ENCODE data around the gene SPDYE18.
"Not testable (repeated sequence)": the region's sequence is repeated elsewhere in the genome, so short reads cannot be mapped to it uniquely, and the experiment has no call there.

Gene SPDYE18, protein sequence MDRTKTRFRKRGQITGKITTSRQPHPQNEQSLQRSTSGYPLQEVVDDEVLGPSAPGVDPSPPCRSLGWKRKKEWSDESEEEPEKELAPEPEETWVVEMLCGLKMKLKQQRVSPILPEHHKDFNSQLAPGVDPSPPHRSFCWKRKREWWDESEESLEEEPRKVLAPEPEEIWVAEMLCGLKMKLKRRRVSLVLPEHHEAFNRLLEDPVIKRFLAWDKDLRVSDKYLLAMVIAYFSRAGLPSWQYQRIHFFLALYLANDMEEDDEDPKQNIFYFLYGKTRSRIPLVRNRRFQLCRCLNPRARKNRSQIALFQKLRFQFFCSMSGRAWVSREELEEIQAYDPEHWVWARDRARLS

DNA sequence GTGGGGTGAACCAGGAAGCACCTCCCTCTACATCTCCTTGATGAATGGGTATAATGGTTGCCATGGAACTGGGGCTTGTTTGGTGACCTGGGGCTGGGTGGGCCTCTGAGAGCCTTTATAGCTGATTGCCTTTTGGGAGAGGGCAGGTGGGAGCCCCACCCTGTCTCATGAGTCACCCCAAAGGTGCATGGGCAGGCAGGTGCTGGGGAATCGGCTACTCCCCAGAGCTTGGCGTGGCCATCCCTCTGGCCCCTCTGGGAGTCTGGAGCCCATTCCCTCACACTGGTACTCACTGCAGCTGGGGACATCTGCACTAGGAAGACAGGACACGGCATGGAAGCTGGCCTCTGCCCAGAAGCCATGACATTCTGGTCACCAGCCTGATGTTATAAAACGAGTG lies at the start of gene SPDYE18:
Gene SPDYE18 (minus strand): TSS at position 2 of the 400 bp plus-strand sequence. CDS start 2,046 bp downstream, outside the sequence.
- DNase-seq (ENCODE audit: low read depth, low spot score): not testable (repeated sequence)

DNA sequence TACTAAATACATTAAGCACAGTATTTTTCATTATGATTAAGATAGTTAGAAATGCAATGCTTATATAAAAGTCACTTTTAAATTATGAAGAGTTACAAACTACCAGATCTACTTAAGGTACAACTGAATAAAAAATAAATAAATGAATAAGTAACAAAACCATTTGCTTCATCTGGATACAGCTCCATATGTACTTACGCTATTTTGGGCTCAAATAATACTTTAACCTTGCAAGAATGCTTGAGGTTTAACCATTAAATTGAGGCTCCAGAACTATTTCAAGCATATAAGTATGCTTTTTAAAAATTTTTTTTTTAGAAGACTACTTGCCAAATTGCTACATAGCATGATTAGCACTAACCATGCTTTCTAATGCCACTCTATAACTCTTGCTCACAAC lies 46.0 kb upstream of the SPDYE18 start:
- not testable (repeated sequence) for DNase-seq (ENCODE audit: low read depth, low spot score)

DNA sequence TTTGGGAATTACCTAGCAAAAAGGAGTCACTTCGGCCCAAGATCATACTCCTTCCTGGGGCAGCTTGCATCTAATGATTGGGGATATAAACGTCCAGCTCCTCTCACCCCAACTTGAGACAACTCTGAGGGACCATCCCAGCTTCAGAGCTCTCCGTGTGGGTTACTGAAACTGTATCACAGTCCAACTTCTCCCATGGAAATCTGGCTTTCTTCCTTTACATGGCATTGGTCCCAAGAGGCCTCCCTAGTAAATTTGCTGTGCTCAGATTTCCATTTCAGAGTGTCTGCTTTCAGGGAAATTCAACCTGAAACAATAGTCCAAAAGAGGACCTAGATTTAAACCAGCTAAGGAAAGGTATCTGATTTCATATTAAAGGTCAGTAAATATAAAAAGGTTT lies 45.3 kb upstream of the SPDYE18 start:
- not testable (repeated sequence) for DNase-seq (ENCODE audit: low read depth, low spot score)

DNA sequence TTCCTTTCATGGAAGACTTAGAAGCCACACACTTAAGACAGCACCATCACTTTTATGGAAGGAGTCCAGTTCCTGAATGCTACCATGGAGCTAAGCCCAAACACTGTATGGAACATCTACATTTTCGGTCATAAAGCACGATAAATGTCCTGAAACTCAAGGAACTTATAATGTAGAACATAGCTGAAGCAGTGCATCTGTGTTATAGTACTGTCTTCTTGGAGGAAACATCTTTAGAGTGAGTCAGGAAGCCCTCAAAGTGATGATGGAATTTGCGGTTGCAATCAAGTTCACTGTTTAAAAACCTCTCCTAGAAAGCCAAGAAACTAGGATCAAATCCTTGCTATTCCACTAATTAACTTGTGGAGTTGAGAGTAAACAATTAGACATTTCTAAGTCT lies 43.5 kb upstream of the SPDYE18 start:
- DNase-seq (ENCODE audit: low read depth, low spot score): not testable (repeated sequence)

DNA sequence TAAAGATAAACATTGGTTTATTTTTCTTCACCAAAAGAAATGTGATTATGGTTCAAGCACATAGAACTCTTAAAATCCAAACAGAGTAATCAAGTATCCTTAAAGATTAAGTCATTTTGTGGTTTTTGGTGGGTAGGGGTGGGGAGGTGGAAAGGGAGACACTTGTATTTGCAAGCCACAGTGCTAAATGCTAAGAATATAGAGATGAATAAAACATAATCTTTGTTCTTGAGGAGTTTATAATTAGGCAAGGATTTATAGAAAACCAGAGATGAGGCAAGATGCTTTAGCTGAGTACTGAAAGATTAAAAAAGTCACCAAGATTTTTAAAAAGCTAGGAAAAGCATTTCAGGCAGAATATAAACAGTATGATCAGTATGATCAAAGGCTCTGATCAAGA lies 40.3 kb upstream of the SPDYE18 start:
- not testable (repeated sequence) for DNase-seq (ENCODE audit: low read depth, low spot score)

DNA sequence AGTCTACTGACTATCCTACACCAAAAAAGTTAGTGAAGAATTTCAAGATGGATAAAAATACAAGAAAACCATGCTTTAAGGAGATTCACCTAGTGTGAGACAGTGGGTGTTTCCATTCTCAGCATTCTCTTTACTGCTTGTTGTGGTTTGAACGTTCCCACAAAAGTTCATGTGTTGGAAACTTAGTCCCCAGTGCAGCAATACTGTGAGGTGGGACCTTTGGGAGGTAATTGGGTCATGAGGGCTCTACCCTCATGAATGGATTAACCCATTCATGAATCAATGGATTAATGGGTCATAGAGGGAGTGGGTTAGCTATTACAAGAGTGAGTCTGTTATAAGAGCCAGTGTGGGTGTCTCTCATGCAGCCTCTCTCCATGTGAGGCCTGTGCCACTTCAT lies 38.8 kb upstream of the SPDYE18 start:
- DNase-seq (ENCODE audit: low read depth, low spot score): not testable (repeated sequence)

DNA sequence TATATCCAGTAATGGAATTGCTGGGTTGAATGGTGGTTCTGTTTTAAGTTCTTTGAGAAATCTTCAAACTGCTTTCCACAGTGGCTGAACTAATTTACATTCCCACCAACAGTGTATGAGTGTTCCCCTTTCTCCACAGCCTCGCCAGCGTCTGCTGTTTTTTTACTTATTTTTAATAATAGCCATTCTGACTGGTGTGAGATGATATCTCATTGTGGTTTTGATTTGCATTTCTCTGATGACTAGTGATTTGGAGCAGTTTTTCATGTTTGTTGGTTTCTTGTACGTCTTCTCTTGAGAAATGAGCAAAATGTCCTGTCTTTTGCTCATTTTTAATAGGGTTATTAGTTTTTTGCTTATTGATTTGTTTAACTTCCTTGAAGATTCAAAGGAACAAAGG lies 38.1 kb upstream of the SPDYE18 start:
- DNase-seq (ENCODE audit: low read depth, low spot score): not testable (repeated sequence)

DNA sequence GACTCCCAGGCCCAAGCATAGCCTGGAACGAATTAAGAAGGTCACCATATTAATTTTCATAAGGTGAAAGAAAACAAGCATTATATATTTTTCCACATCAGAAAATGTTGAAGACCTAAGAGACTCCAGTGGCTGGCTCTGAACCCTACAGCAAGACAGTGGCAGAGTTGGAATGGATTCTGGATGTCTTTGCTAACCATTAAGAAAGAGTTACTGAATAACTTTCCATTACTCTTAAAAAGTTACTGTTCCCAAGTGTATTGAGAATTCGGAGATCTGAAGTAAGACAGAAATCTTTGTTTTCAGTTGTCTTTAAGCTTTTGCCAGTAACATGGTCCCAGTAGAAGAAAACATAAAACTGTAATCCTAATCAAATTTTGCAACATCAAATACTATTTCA lies 29.9 kb upstream of the SPDYE18 start:
- not testable (repeated sequence) for DNase-seq (ENCODE audit: low read depth, low spot score)

DNA sequence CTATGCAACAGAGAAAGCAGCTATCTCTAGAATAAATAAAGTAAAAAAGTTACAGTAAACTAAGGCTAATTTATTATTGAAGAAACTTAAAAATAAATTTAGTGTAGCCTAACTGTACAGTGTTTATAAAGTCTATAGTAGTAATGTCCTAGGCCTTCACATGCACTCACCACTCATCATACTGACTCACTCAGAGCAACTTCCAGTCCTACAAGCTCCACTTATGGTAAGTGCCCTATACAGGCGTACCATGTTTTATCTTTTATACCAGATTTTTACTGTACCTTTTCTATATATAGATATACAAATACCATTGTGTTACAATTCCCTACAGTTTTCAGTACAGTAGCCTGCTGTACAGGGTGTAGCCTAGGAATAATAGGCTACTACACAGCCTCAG lies 19.8 kb upstream of the SPDYE18 start:
- not testable (repeated sequence) for DNase-seq (ENCODE audit: low read depth, low spot score)

DNA sequence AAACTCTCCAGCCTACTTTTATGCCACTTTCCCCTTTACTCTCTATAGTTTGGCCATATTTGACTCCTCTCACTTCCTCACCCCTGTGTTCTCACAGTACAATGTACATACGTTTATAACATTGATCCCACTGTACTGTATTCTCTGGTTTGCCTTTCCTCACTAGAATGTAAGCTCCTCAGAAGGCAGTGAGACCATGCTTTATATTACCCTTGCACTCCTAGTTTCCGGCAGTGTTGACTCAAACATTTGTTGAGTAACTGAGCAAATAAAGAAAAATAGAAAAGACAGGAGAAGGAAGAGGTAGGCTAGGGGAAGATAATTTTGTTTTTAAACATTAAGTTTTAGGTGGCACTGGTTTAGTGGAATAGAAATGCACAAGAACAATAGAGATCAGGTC lies 17.9 kb upstream of the SPDYE18 start:
- DNase-seq (ENCODE audit: low read depth, low spot score): not testable (repeated sequence)

DNA sequence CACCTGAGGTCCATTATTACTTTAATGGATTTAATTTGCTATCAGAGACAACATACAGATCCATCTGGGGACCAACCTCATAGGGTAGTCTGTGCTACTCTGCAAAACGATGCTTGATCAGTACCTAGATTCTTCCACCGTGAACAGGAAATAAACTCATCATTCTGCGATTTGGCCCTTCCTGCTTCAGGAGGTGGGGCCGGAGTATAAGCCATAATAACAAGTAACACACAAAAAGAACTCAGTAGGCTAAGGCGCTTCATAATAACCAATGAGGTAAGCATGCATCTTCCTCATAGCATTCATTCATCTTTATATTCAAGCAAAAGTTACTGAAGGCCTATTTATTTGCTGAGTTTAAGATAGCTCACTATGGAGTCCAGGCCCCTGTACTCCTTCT lies 17.3 kb upstream of the SPDYE18 start:
- not testable (repeated sequence) for DNase-seq (ENCODE audit: low read depth, low spot score)

DNA sequence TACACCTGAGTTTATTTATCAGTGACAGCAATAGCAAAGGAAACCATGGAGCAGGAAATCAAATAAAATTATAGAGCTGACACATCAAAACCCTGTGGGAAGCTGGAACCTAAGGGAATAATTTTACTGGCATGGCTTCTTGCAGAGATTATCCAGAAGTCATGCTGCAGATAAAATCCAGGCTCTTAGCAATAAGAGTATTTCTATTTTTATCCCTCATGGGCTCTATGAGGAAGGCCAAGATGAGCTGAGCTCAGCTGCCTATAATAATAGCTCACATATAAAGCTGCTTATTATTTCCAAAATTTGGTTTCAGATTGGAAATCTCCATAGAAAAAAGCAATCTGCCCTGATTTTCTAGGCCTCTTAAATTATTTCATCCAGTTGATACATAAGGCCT lies 16.8 kb upstream of the SPDYE18 start:
- not testable (repeated sequence) for DNase-seq (ENCODE audit: low read depth, low spot score)

DNA sequence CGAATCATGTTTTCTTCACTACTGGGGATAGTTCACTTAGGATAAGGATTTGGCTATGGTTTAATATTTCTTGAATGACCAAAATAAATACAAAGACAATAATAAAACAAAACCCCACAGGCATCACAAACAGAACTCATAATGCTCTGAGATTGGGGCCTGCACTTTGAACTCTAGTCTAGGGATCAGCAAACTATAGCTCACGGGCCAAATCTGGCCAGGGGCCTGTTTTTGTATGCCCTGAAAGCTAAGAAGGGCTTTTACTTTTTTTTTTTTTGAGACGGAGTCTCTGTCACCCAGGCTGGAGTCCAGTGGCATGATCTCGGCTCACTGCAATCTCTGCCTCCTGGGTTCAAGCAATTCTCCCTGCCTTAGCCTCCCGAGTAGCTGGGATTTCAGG lies 14.7 kb upstream of the SPDYE18 start:
- not testable (repeated sequence) for DNase-seq (ENCODE audit: low read depth, low spot score)

DNA sequence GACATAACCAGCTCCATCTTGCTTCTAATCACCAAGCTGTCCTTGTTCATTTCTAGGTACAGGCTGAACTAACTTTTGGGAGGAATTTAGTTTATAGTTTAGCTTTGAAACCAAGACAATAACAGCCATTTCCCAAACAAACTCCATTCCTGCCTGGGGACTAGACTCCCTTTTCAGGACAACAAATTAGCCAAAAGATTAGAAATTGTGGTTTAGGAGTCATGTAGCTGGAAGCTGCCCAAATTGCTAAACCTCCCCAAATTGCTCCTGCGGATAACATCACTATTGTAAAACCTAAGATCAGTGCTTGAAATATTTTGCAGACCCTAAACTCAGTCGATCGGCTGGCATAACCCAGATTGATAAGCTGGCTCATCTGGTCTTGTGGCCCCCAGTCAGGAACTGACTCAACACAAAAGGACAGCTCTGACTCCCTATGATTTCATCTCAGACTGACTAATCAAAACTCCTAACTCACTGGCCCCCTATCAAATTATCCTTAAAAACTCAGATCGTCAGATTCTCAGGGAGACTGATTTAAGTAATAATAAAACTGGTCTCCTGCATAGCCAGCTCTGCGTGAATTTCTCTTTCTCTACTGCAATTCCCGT lies 12.5 kb upstream of the SPDYE18 start:
- DNase-seq (ENCODE audit: low read depth, low spot score): not testable (repeated sequence)

DNA sequence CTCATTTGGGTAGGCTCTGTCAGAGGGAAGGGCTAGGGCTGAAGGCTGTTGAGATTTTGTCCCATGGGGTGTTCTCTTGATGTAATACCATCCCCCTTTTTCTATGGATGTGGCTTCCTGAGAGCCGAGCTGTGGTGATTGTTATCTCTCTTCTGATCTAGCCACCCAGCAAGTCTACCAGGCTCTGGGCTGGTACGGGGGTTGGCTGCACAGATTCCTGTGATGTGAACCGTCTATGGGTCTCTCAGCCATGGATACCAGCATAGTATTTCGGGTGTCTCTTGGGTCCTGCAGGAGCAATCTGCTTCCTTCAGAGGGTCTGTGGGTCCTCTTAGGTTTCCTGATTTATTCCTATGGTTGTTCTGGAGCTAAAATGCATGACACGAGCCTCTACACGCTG lies 8.8 kb upstream of the SPDYE18 start:
- DNase-seq (ENCODE audit: low read depth, low spot score): not testable (repeated sequence)

DNA sequence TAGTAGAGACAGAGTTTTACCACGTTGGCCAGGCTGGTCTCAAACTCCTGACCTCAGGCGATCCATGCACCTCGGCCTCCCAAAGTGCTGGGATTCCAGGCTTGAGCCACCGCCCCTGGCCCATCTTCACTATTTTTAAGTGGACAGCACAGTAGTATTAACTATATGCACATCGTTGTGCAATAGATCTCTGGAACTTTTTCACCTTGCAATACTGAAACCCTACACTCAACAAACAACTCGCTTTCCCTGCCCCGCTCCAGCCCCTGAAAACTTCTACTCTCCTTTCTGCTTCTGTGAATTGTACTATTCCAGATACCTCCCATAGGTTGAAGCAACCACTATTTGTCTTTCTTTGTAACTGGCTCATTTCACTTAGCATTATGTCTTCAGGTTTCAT lies 3.5 kb upstream of the SPDYE18 start:
- not testable (repeated sequence) for DNase-seq (ENCODE audit: low read depth, low spot score)

DNA sequence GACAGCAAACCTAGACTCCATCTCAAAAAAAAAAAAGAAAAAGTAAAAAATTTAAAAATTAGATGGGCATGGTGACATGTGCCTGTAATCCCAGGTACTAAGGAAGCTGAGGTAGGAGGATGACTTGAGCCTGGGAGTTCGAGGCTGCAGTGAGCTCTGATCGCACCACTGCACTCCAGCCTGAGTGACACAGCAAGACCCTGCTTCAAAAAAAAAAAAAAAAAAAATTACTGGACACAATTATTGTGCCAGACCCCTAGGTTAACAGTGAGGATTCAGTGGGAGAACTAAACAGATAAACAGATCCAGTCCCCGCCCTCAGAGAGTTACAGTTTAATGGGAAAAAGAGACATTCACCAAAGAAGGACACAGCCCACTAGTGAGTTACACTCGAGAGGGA lies 1.4 kb upstream of the SPDYE18 start:
- DNase-seq (ENCODE audit: low read depth, low spot score): not testable (repeated sequence)

DNA sequence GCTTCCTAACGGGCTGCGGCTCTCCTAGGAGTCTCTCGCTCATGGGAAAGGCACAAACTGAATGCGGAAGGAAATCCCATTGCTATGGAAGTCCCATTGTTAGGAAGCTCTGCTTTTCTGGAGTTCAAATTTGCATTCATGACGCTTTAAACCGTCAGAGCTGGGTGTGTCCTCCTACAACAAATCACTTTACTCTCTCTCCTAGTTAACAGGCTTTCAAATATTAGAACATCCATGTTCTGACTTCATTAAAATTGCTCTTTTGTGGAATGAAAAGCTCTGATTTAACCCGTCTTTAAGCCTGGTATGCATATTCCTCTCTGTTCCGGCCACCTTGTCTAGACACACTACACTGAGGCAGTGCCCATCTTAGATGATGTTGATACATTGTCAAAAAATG lies 30.1 kb downstream of the SPDYE18 start, which contains the start of gene SPDYE17:
Gene SPDYE17 (minus strand): TSS at position 101 of the 400 bp plus-strand sequence. CDS start 1,791 bp downstream, outside the sequence.
- not testable (repeated sequence) for DNase-seq (ENCODE audit: low read depth, low spot score)

DNA sequence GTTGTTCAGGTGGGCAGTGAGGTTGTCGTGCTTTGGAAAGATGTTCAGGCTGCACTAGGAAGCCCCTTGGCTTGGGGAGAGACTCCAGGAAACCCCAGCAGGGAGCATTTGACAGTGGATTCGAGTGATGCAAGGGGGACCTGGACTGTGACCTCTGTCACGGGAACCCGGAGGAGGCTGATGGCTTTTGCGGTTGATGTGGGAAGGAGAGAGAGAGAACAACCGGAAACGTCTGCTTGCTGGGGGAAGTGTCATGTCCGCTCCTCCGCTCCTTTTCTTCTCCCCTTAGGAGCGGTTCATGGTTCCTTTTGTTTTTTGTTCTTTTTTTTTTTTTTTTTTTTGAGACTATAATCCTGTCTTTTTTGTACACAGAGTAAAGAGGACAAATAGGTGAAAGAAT lies 36.0 kb downstream of the SPDYE18 start:
- DNase-seq (ENCODE audit: low read depth, low spot score): not testable (repeated sequence)

DNA sequence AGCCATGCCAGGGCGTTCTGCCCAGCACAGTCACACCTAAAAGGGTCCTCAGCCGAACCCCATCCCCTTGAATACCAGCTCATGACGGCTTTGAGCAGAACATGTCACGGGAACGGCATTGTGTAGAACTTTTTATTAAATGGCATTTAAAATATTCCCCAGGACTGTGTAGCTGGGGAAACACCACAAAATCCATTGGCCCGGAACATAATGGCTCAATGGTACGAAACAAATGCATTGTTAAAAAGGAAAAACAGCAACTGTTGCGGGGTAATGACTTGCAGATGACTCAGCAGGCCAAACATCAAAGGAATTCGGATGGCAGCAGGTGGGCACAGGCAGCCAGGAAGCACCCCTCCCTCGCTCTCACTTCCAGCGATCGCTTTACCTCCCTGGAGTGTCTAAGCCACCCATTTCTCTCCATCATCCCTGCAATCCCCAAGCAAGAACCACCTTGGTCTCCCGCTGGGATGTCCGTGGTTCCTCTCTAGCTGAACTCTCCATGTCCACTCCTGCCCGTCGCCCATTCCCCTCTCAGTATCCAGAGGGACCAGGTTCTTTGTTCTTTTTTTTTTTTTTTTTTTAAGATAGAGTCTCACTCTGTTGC lies 52.2 kb downstream of the SPDYE18 start:
- DNase-seq (ENCODE audit: low read depth, low spot score): not testable (repeated sequence)

DNA sequence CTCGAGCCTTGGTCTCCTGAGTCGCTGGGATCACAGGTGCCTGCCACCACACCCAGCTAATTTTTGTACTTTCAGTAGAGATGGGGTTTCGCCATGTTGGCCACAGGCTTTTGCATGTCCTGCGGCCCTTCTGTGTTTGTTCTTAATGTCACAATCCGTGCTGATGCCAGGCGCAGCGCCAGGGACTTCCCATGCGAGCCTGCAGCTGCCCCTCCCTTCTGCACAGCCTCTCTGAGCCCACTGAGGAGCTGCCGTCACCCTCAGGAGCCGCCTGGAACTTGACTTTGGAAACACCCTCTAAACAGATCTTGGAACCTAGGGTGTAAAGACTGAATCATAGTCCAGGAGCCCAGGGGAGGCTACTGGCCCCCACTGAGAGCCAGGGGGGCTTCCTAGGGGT lies 54.4 kb downstream of the SPDYE18 start:
- not testable (repeated sequence) for DNase-seq (ENCODE audit: low read depth, low spot score)

All from brain pericyte (primary cell).